Measurements from ENCODE around the gene PPA1.

DNA sequence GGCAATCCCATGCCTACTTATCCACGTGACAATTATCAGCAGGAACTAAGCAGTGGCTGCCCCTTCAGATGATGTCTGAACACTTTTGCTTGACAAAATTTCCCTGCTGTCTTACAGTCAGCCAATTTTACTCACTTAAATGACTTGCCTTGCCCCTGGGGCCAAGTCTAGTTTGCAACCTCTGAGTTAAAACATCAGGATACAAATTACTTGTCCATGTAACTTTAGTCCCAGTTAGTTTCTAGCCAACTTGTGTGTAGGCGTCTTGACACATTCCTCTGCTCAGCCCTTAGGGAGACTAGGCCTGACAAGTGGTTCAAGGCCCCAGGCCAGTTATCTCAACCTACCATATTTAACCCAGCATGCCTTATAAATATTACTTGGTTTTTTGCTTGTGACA lies 75.1 kb downstream of the PPA1 start:
- TF ChIP-seq CTCF (conservative IDR thresholded peaks at IDR 0.05; ENCODE audit: low read depth, low read length) = no peak
- TF ChIP-seq EZH2 (IDR thresholded peaks at IDR 0.05; ENCODE audit: borderline replicate concordance, low read depth, low read length, poor library complexity, severe bottlenecking) = no peak

Measured in A673 (cell line).